HG03442 (cell line): ENCODE data around the gene C10orf143.
"Not testable (repeated sequence)": the region's sequence is repeated elsewhere in the genome, so short reads cannot be mapped to it uniquely, and the experiment has no call there.

Experiments used
- ATAC-seq: cut with Tn5 transposase; IDR thresholded peaks from one replicate; pipeline ENCODE4 v1.9.1; 2021; ENCODE audit warnings: mild to moderate bottlenecking, moderate library complexity; ENCODE audit not compliant: unreplicated experiment

The C10orf143 gene

GRCh38 chr10:130111852-130112180 is 1.2 kb upstream of the C10orf143 start:
- ATAC-seq: no peak

- peak; percentile 86 for ATAC-seq
Observed at GRCh38 chr10:130111113-130111851, 652 bp upstream of the C10orf143 start.

GRCh38 chr10:130109796-130110245 is 809 bp downstream of the C10orf143 start:
- no peak for ATAC-seq

- no peak for ATAC-seq
Observed at GRCh38 chr10:130108934-130109604, 1.6 kb downstream of the C10orf143 start.

- not testable (repeated sequence) for ATAC-seq
Observed at GRCh38 chr10:130108146-130108545, 2.5 kb downstream of the C10orf143 start.

GRCh38 chr10:130105724-130106123 is 4.9 kb downstream of the C10orf143 start:
- ATAC-seq: no peak

GRCh38 chr10:130099344-130099743 is 11.3 kb downstream of the C10orf143 start:
- no peak for ATAC-seq

GRCh38 chr10:130090565-130090964 is 20.1 kb downstream of the C10orf143 start:
- not testable (repeated sequence) for ATAC-seq

- no peak for ATAC-seq
Observed at GRCh38 chr10:130080461-130080814, 30.2 kb downstream of the C10orf143 start.

GRCh38 chr10:130079614-130080460 is 30.8 kb downstream of the C10orf143 start:
- no peak for ATAC-seq

- ATAC-seq: no peak
Observed at GRCh38 chr10:130078120-130078519, 32.5 kb downstream of the C10orf143 start.

- ATAC-seq: no peak
Observed at GRCh38 chr10:130076681-130077080, 33.9 kb downstream of the C10orf143 start.

- ATAC-seq: no peak
Observed at GRCh38 chr10:130074639-130075038, 36.0 kb downstream of the C10orf143 start.

GRCh38 chr10:130073912-130074311 is 36.7 kb downstream of the C10orf143 start:
- ATAC-seq: no peak

GRCh38 chr10:130072247-130072646 is 38.4 kb downstream of the C10orf143 start:
- ATAC-seq: no peak

GRCh38 chr10:130067893-130068292 is 42.7 kb downstream of the C10orf143 start:
- ATAC-seq: no peak

GRCh38 chr10:130066743-130067142 is 43.9 kb downstream of the C10orf143 start:
- ATAC-seq: no peak

- ATAC-seq: no peak
Observed at GRCh38 chr10:130065251-130065650, 45.4 kb downstream of the C10orf143 start.

GRCh38 chr10:130064783-130065182 is 45.8 kb downstream of the C10orf143 start:
- no peak for ATAC-seq

- no peak for ATAC-seq
Observed at GRCh38 chr10:130062976-130063375, 47.7 kb downstream of the C10orf143 start.

- ATAC-seq: no peak
Observed at GRCh38 chr10:130062201-130062600, 48.4 kb downstream of the C10orf143 start.

GRCh38 chr10:130061760-130062159 is 48.9 kb downstream of the C10orf143 start:
- ATAC-seq: no peak
